HG03354 (cell line): ENCODE measurements around the gene BMP6.

Source experiments
- ATAC-seq: cut with Tn5 transposase; IDR thresholded peaks from one replicate; pipeline ENCODE4 v1.9.1; 2021; ENCODE audit warnings: mild to moderate bottlenecking; ENCODE audit not compliant: unreplicated experiment, poor library complexity, severe bottlenecking

BMP6 gene

GRCh38 chr6:7912024-7912423, 186.1 kb downstream of the BMP6 start:
- ATAC-seq = no peak

DNA sequence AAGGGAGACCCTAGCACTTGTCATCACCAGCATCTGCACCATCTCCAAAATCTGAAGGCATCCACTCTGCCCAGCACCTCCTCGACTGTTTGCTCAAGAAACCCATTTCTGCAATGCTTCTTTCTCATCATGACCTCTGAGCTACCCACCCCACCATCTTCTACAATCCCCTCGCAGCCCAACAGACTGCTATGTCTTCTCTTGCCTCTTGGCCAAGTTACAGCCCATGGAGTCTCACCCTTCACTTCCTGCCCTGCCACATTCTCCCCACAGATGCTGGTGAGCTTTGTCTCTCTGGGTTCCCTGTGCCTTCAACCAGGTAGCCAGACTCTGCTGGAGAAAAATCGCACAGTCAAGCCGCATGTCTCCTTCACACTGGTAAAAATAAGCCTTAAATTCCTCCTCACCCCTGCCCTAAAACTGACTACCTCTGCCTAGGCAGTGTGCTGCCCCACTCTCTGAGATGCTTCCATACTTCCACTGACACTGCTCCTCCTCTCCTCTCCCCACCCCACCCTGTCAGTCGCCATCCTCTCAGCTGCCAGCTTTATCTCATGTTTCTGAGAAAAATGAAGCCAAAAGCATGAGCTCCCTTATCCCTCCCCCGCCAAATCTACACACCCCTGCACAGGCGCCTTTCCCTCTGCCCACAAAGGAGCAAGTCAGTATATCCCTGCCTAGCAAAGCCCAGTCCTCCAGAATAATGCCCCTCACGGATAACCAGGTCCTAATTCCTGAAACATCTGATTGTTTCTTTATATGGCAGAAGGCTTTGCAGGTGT, 187.0 kb downstream of the BMP6 start:
- ATAC-seq = no peak

GRCh38 chr6:7914311-7914710, 188.4 kb downstream of the BMP6 start:
- ATAC-seq = no peak

DNA sequence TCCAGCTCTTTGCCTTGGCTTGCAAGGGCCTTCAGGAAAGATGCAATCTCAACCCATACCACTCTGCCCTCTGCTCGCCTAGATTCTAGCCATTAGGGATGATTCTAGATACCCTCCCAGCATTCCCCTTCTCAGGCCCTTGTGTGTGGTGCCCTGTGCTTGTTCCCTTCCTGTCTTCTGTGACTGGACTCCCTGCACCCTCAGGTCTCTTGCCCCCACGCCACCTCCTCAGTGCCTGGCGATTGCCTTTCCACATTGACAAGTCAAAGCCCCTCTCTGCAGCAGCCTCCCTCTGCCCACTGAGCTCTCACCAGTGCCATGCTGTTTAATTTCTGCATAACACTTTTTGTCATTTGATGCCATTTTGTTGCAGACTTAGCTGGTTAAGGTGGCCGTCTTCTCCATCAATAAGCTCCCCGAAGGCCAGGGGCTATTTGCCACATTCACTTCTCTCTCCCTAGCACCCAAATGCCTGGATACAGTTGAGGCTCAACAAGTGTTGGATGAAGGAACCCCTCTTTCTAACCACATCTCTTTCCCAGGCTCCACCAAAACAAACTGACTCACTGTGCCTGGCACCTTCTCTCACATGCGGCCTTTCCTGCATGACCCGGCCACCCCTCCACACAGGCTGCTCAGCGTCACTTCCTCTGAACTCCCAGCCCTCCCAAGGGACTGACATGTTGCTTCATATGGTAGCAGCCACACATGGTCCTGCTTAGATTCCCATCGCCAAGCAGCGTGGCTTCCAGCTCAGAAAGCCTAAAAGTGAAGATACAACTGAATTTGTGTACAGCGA, 189.3 kb downstream of the BMP6 start:
- no peak for ATAC-seq

DNA sequence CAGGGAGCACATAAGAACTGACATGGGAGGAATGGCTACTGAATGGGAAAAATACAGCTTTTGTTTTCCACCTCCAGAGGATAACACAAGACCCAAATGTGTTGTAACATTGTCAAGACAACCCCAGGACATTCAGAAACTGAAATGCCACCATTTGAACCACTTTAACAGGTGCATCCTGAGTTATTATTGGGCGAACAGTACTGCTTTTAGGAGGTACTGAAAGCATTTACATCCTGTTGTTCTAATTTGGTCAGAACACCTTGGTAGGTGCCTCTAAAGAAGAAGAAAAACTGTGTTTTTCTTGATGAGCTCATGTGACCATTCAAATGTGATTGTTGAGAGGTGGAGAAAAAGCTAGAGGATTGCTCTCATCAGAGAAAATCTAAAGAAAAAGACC, 191.1 kb downstream of the BMP6 start:
- peak; percentile 93 for ATAC-seq

- no peak for ATAC-seq
Measured at GRCh38 chr6:7917729-7918128, 191.8 kb downstream of the BMP6 start.

- ATAC-seq = no peak
Measured at GRCh38 chr6:7918403-7918802, 192.5 kb downstream of the BMP6 start.

DNA sequence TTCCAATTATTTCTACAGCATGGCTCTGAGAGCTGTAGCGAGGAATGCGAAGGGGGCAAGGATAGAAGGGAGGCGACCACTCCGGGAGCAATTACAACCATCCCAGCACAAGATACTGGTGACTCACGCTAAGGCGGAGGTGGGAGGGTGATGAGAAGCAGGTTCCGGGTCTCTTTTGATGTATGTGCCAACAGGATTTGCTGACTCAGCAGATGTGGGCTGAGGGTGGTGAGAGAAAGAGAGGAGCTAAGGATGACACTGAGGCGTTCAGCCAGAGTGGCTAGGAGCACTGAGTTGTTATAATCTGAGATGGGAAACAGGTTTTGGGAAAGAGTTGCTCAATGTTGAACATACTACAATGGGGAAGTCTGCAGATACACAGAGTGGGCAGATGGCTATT, 194.0 kb downstream of the BMP6 start:
- ATAC-seq = no peak

DNA sequence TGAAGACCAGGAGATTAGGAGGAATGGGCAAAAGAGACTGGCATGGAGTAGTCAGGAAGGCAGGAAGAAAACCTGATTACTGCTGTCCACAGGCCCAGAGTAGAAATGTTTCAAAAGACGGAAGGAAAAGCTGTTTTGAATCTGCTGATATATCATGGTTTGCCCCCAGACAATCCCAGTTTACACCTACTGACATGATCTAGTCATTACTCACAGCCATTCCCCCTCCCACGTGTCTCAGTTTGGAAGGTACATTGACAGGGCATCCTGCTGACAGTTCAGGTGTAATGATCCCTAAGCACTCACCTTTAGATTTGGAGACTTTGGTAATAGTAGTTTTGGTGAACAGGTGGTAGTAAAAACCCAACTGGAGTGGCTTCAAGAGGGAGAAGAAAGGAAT, 194.5 kb downstream of the BMP6 start:
- ATAC-seq = no peak

GRCh38 chr6:7921046-7921445, 195.1 kb downstream of the BMP6 start:
- ATAC-seq = no peak

DNA sequence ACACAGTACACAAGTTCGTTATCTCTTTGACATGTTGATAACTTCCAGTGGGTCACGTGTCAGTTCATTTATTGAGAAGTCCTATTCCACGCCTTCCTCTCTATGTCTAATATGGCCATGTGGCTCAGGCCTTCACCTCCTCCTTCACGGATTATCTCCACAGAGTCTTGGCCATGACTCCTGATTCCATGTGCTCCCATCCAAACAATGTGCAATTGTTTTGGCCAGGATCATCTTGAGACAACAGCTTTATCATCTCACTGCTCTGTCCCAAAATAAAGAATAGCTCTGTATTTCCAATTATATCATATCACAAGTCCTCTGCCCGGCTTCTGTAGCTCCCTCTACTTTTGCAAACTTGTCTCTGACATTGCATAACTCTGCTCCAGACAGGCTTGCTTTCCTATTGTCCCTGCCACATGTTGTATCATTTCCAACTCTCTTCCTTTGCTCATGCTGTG, 195.8 kb downstream of the BMP6 start:
- no peak for ATAC-seq

- no peak for ATAC-seq
Measured at GRCh38 chr6:7922596-7922995, 196.7 kb downstream of the BMP6 start.

DNA sequence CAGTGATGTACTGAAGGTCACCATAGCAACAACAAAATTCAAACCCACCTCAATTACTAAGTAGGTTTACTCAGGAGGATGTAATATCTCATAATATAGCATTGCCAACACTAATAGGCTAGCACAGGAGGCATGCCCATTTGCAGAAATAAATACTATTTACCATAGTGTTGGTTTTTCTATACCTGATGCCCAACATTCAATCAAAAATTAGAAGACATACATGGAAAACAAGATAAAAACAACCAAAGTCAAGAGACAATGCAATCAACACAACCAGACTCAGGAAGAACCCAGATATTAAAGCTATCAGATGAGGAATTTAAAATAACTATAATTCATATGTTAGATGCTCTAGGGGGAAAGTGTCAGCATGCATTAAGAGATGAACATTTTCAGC, 199.0 kb downstream of the BMP6 start:
- ATAC-seq = no peak
